ENCODE measurements around the gene RCBTB1.

DNA sequence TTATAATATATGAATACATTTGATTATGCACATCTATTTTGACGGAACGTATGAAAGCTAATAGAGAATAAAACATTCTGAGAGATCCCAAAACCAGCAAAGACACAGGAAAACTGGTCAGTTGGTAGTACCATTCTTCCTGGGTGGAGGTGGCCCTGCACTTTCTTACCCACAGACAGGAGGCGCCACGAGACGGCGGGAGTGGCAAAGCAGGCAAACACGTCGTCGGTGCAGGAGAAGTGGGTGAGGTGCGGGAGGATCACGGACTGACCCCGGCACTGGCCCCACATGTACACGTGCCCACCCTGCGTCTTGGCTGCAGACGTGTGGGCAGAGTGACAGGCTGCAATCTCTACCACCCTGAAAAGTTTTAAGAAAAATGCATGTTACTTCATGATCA is 36.1 kb downstream of the RCBTB1 start:
- TF ChIP-seq, protein P1, sequence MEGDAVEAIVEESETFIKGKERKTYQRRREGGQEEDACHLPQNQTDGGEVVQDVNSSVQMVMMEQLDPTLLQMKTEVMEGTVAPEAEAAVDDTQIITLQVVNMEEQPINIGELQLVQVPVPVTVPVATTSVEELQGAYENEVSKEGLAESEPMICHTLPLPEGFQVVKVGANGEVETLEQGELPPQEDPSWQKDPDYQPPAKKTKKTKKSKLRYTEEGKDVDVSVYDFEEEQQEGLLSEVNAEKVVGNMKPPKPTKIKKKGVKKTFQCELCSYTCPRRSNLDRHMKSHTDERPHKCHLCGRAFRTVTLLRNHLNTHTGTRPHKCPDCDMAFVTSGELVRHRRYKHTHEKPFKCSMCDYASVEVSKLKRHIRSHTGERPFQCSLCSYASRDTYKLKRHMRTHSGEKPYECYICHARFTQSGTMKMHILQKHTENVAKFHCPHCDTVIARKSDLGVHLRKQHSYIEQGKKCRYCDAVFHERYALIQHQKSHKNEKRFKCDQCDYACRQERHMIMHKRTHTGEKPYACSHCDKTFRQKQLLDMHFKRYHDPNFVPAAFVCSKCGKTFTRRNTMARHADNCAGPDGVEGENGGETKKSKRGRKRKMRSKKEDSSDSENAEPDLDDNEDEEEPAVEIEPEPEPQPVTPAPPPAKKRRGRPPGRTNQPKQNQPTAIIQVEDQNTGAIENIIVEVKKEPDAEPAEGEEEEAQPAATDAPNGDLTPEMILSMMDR (IDR thresholded peaks at IDR 0.05), result peak in 6 of 7 experiments; percentile 13 to 55 (median 32)
- TF ChIP-seq POLR2A (IDR thresholded peaks at IDR 0.05), result no peak

Measured in body of pancreas (tissue), 4 donors.